Activated CD8-positive, alpha-beta memory T cell treated with anti-CD3 and anti-CD28 coated beads for 4 hours (primary cell): ENCODE data around the gene SLC22A17.
"Not testable (repeated sequence)": the region's sequence is repeated elsewhere in the genome, so short reads cannot be mapped to it uniquely, and the experiment has no call there.

Source experiments
- DNase-seq, 2 donors: peaks; one replicate each; pipeline ENCODE4 v3.0.0-alpha.2; 2020; ENCODE audit warnings: low read depth in 2 of 2

Gene SLC22A17

DNA sequence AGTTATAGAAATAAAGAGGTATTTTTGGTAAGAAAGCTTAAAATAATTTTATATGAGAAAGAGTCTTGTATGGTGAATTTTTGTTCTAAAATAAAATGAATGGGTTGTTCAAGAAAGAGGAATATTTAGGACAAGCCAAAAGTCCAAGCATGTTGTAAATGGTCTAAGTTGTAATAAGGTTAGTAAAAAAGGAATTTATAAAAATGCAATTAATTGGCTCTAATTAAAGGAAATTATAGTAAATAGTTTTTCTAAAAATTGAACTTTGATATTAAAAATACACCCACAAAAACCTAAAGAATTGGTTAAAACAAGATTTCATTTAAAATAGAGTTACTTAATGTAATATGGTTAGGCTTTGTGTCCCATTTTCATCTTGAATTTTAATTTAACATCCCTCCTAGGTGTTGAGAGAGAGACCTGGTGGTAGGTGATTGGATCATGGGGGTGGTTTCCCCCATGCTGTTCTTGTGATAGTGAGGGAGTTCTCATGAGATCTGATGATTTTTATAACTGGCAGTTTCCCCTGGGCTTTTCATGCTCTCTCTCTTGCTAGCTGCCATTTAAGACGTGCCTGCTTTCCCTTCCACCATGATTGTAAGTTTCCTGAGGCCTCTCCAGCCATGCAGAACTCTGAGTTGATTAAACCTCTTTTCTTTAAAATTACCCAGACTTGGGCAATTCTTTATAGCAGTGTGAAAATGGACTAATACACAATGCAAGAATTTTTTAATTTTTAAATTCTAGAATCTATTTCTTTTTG, 13.0 kb downstream of the SLC22A17 start:
- DNase-seq: no peak

DNA sequence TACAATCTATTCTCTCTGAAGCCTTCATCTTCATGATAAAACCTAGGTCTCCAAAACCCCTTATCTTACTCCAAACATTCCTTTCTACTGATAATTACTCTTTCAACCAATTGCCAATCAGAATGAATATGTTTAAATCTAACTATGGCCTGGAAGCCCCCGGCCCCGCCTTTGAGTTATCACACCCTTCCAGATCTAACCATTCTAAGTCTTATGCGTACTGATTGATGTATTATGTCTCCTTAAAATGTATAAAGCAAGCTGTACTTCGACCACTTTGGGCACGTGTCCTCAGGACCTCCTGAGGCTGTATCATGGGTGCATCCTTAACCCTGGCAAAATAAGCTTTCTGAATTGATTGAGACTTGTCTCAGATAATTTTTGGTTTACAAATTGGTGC, 17.1 kb downstream of the SLC22A17 start:
- no peak for DNase-seq

- peak; percentile 30 to 48 for DNase-seq
These were observed 24.5 kb downstream of the SLC22A17 start for GRCh38 chr14:23327947-23328744.

DNA sequence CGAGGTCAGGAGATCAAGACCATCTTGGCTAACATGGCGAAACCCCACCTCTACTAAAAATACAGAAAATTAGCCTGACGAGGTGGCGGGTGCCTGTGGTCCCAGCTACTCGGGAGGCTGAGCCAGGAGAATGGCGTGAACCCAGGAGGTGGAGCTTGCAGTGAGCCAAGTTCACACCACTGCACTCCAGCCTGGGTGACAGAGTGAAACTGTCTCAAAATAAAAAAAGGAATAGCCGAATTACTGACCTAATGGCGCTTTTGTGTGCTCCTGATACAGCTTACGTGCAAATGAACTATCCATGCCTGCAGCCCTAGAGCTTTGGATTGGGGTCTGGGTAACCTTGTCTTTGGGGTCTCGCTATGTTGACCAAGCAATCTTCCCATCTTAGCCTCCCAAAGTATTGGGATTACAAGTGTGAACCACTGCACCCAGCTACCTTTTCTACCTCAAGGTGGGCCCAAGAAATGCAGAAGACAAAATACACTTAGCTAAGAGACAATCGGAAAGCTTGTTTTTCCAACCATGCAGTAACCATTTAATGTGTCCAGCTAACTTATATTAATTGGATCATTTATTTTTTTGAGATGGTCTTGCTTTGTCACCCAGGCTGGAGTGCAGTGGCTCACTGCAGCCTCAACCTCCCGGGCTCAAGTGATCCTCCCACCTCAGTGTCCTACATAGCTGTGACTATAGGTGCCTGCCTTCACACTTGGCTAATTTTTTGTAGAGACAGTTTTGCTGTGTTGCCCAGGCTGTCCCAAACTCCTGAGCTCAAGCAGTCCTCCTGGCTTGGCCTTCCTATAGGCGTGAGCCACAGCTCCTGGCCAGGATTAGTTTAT, 26.0 kb downstream of the SLC22A17 start:
- no peak for DNase-seq

DNA sequence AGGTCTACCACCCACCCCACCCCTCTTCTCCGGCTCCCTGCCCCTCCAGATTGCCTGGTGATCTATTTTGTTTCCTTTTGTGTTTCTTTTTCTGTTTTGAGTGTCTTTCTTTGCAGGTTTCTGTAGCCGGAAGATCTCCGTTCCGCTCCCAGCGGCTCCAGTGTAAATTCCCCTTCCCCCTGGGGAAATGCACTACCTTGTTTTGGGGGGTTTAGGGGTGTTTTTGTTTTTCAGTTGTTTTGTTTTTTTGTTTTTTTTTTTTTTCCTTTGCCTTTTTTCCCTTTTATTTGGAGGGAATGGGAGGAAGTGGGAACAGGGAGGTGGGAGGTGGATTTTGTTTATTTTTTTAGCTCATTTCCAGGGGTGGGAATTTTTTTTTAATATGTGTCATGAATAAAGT, 26.9 kb downstream of the SLC22A17 start:
- DNase-seq: not testable (repeated sequence)

DNA sequence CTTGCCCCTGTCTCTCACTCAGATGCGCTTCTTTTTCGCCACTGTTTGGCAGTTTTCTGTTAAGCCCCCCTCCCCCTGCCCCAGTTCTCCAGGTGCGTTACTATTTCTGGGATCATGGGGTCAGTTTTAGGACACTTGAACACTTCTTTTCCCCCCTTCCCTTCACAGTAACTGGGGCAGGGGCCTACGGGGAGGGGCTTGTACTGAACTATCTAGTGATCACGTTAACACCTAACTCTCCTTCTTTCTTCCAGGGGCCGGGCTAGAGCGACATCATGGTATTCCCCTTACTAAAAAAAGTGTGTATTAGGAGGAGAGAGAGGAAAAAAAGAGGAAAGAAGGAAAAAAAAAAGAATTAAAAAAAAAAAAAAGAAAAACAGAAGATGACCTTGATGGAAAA, 27.7 kb downstream of the SLC22A17 start:
- no peak for DNase-seq

DNA sequence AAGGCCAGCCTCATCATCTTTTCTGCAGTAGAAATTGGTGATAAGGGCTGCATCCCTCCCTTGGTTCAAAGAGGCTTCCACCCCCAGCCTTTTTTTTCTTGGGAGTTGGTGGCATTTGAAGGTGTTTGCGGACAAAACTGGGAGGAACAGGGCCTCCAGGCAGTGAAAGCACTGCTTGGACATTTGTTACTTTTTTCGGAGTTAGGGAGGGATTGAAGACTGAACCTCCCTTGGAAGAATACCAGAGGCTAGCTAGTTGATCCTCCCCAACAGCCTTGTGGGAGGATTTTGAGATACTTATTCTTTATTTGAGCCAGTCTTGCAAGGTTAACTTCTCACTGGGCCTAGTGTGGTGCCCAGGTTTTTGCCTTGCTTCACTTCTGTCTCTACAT, 28.2 kb downstream of the SLC22A17 start:
- DNase-seq: no peak

- no peak for DNase-seq
These were observed 28.7 kb downstream of the SLC22A17 start for GRCh38 chr14:23323838-23324454.

DNA sequence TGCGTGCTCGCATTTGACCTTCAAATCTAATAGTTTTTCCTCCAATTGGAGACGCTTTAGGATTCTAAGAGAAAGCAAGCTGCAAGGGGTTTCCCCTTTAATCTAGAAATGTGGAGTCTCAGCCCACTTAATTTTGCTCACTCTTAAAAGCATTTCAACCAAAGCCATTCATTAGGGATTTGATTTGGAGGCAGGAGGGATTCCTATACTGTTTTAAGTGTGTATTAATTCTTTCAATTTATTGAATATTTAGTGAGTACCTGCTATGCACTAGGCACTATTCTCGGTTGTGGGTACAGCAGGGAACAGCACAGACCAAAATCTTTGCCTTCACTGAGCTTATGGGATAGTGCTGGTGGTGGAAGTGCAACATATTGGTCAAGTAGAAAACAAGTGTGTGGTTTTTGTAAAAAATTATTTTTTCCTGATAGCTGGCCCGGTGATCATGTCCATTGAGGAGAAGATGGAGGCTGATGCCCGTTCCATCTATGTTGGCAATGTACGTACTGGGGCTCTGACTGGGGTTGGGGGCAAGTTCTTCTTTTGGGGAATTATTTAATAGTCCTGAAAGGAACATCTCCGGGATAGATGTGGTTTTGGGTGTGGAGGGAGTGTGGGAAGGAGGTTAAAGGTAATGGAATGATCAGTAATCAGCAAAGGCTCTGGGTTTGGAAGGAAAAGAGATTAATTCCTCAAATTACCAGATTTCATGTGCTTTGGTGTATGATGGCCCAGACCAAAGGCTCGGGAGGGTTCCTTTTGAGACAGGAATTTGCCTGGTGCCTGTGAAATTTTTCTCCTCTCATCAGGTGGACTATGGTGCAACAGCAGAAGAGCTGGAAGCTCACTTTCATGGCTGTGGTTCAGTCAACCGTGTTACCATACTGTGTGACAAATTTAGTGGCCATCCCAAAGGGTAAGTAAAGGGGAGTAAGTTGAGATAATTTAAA, 29.8 kb downstream of the SLC22A17 start:
- no peak for DNase-seq

DNA sequence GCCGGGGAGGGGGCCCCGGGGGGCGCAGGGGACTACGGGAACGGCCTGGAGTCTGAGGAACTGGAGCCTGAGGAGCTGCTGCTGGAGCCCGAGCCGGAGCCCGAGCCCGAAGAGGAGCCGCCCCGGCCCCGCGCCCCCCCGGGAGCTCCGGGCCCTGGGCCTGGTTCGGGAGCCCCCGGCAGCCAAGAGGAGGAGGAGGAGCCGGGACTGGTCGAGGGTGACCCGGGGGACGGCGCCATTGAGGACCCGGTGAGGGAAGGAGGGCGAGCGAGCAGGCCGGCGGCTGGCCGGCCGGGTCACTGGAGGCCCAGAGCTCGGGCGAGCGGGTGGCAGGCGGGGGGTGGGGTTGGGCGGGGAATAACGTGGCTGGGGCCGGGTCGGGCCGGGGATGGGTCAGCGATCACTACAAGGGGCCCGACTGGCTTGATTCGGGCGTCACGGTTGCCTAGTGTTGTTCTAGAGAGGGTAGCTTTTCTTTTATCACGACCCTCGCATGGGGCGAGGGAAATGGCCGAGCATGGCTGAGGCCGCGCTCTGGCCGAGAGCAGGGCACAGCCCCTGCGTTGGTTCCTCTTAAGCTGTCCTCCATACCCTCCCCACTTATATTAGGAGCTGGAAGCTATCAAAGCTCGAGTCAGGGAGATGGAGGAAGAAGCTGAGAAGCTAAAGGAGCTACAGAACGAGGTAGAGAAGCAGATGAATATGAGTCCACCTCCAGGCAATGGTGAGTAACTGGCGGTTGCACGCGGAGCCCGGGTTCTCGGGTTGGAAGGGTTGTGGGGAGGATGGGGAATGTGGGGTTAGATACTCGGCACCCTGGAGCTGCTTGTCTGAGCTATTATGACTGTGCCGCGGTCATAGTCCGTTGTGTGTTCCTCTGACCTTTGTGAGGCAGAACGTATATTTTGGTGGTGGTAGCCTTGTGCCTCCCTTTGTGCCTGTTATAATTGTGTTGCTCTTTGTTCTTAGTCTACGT, 30.8 kb downstream of the SLC22A17 start:
- DNase-seq: peak; percentile 18 to 34

GRCh38 chr14:23320584-23321571, 31.8 kb downstream of the SLC22A17 start, which contains the start of gene PABPN1:
Gene PABPN1, plus strand, starts transcription at chr14:23321457. Its CDS starts 13 bp downstream, at chr14:23321470.
- peak; percentile 94 to 97 for DNase-seq

- no peak for DNase-seq
These were observed 32.7 kb downstream of the SLC22A17 start for GRCh38 chr14:23319746-23320583.

- no peak for DNase-seq
These were observed 36.4 kb downstream of the SLC22A17 start for GRCh38 chr14:23316300-23316699.

- no peak for DNase-seq
These were observed 42.1 kb downstream of the SLC22A17 start for GRCh38 chr14:23310546-23310945.

DNA sequence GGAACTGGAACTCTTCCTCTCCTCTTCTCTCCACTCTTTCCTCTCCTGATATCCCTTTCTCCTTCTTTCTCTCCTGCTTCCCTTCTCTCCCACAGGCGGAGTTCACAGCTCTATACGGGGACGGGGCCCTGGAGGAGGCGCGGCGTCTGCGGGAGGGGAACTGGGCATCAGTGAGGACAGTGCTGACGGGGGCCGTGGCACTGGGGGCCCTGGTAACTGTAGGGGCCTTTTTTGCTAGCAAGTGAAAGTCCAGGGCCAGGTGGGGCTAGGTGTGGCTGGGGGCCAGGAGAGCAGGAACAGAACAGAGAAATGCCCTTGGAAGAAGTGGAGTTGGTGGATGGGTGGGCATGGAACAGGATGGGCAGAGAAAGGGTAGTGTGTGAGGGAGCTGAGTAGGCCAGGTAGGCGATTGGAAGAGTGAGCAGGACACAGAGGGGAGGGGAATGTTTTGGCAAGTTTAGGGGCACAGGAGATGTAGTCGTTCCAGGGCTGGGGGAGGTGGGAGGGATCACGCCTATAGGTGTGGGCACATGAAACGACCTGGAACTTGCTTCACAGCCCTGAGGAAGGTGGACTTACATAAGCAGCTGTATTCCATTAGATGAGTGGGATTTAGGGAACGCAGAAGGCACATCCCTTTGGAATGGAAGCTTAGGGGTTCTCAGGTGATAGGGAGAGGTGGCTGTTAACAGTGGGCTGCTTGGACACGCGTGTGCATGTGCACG, 43.8 kb downstream of the SLC22A17 start:
- DNase-seq: no peak
